IMR-90 (cell line): ENCODE results near the gene GBF1.

ENCODE experiments used
- BHLHE40 ChIP-seq: fragments of 150-350 bp; IDR thresholded peaks from 2 replicates; pipeline ENCODE4 v1.6.1; 2016; ENCODE audit warnings: mild to moderate bottlenecking, low read depth, low read length
- CEBPB ChIP-seq: IDR thresholded peaks from 2 replicates; pipeline ENCODE4 v1.6.1; 2012; ENCODE audit warnings: low read depth, low read length, improper control_type of control experiment
- MAFK ChIP-seq: IDR thresholded peaks from 2 replicates; pipeline ENCODE4 v1.6.1; 2012; ENCODE audit warnings: low read depth, low read length, improper control_type of control experiment
- POLR2A ChIP-seq: IDR thresholded peaks from 2 replicates; pipeline ENCODE4 v1.6.1; 2012; ENCODE audit warnings: mild to moderate bottlenecking, low read depth, low read length
- RAD21 ChIP-seq: IDR thresholded peaks from 2 replicates; pipeline ENCODE4 v1.6.1; 2012; ENCODE audit warnings: low read length, improper control_type of control experiment
- RFX5 ChIP-seq: IDR thresholded peaks from 2 replicates; pipeline ENCODE4 v1.8.0; 2012; ENCODE audit warnings: low read depth, mild to moderate bottlenecking, low read length, moderate library complexity
- SMC3 ChIP-seq: fragments of 150-350 bp; IDR thresholded peaks from 2 replicates; pipeline ENCODE4 v1.6.1; 2016; ENCODE audit warnings: low read depth, mild to moderate bottlenecking, antibody characterized with exemption, low read length, moderate library complexity
- TF ChIP-seq, protein P1 (sequence below): conservative IDR thresholded peaks from 2 replicates; pipeline ENCODE4 v1.5.1; 2012; ENCODE audit warnings: mild to moderate bottlenecking, low read depth, low read length, improper control_type of control experiment

DNA sequence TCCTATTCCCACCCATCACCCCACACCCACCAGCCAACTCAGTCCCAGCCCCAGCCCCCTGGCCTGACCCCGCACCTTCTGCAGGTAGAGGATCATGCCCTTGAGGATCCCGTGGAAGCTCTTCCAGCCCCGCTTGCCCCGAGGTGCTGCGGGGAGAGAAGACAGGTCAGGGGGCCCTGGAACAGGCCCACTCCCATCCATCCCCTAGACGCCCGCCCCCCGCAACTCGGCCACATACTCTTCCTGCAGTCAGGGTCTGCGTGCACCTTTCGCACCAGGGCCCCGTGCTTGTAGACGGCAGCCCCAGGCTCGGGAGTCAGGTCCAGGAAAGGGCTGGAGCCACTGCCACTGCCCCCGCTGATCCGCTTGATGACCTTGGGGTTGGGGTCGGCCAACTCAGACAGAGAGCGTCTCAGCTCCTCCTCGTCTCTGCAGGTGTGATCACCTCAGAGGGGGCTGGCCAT is 159.8 kb downstream of the GBF1 start:
- TF ChIP-seq, protein P1, sequence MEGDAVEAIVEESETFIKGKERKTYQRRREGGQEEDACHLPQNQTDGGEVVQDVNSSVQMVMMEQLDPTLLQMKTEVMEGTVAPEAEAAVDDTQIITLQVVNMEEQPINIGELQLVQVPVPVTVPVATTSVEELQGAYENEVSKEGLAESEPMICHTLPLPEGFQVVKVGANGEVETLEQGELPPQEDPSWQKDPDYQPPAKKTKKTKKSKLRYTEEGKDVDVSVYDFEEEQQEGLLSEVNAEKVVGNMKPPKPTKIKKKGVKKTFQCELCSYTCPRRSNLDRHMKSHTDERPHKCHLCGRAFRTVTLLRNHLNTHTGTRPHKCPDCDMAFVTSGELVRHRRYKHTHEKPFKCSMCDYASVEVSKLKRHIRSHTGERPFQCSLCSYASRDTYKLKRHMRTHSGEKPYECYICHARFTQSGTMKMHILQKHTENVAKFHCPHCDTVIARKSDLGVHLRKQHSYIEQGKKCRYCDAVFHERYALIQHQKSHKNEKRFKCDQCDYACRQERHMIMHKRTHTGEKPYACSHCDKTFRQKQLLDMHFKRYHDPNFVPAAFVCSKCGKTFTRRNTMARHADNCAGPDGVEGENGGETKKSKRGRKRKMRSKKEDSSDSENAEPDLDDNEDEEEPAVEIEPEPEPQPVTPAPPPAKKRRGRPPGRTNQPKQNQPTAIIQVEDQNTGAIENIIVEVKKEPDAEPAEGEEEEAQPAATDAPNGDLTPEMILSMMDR = no peak
- TF ChIP-seq RAD21 (no peak), POLR2A (no peak), MAFK (no peak), SMC3 (no peak), RFX5 (no peak), BHLHE40 (no peak), CEBPB (no peak)
